Smooth muscle cell (in vitro differentiated cells): Measurements from ENCODE around the gene SDK1. TPM values are rescaled to one million over a fixed set of nuclear protein-coding genes. Genes with fewer than 3 reads are reported as not detected.

ENCODE experiments used
- DNase-seq: peaks from one replicate; lab custom pipeline; 2025; ENCODE audit not compliant: unreplicated experiment; lab: John Stamatoyannopoulos, UW
- H2AFZ ChIP-seq: fragments of 200-600 bp; sonication (generic); 2 replicates; pipeline ENCODE4 v1.6.0; 2016; ENCODE audit warnings: antibody characterized with exemption, low read depth, mild to moderate bottlenecking
- H3F3A ChIP-seq: fragments of 200-600 bp; sonication (generic); 2 replicates; pipeline ENCODE4 v1.6.0; 2017; ENCODE audit warnings: antibody characterized with exemption, low read depth
- H3K27ac ChIP-seq: fragments of 200-600 bp; sonication (generic); 2 replicates; pipeline ENCODE4 v1.5.1; 2016; ENCODE audit warnings: low read depth, mild to moderate bottlenecking
- H3K27me3 ChIP-seq: fragments of 200-600 bp; sonication (generic); 2 replicates; pipeline ENCODE4 v1.6.1; 2016; ENCODE audit warnings: low read depth, mild to moderate bottlenecking
- H3K36me3 ChIP-seq: fragments of 200-600 bp; sonication (generic); 2 replicates; pipeline ENCODE4 v1.5.1; 2016; ENCODE audit warnings: low read depth
- H3K4me1 ChIP-seq: fragments of 200-600 bp; sonication (generic); 2 replicates; pipeline ENCODE4 v1.5.1; 2016; ENCODE audit warnings: low read depth
- H3K4me2 ChIP-seq: fragments of 200-600 bp; sonication (generic); 2 replicates; pipeline ENCODE4 v1.6.0; 2016; ENCODE audit warnings: mild to moderate bottlenecking
- H3K4me3 ChIP-seq: fragments of 200-600 bp; sonication (generic); 2 replicates; pipeline ENCODE4 v1.5.1; 2016; ENCODE audit warnings: mild to moderate bottlenecking
- H3K79me2 ChIP-seq: fragments of 200-600 bp; sonication (generic); 2 replicates; pipeline ENCODE4 v1.6.0; 2016; ENCODE audit warnings: low read depth, mild to moderate bottlenecking
- H3K9ac ChIP-seq: fragments of 200-600 bp; sonication (generic); 2 replicates; pipeline ENCODE4 v1.6.0; 2016; ENCODE audit warnings: low read depth
- H3K9me3 ChIP-seq: fragments of 200-600 bp; sonication (generic); replicated peaks from 2 replicates; pipeline ENCODE4 v1.5.1; 2016; ENCODE audit warnings: low read depth
- H4K20me1 ChIP-seq: fragments of 200-600 bp; sonication (generic); 2 replicates; pipeline ENCODE4 v1.6.0; 2016; ENCODE audit warnings: low read depth
- CTCF ChIP-seq: fragments of 200-600 bp; sonication (generic); IDR thresholded peaks from 2 replicates; pipeline ENCODE4 v1.5.1; 2017; ENCODE audit warnings: borderline replicate concordance, mild to moderate bottlenecking, antibody characterized with exemption; ENCODE audit not compliant: insufficient read depth, poor library complexity, severe bottlenecking
- WGBS: methylation state at CpG from one replicate; pipeline ENCODE4 v1.1.7; 2016; ENCODE audit warnings: low lambda C conversion rate; 5-methylcytosine and 5-hydroxymethylcytosine counted together
- polyA plus RNA-seq: library from polyadenylated mRNA; unstranded; fragments of >200 nt; fragmentation: Nextera tagmentation; extraction: Ambion mirVana; gene quantifications from 2 replicates; pipeline ENCODE4 v1.2.1, GENCODE V29; 2016
- total RNA-seq: library from RNA; depleted of rRNA; stranded (reverse); fragments of >200 nt; gene quantifications from 2 replicates; pipeline ENCODE4 v1.2.3, GENCODE V29; 2014

Gene SDK1
- total and polyA plus RNA-seq, 2 experiments from 2014 or later: 1.1 to 2.5 TPM

GRCh38 chr7:4209966-4210365, 908.9 kb downstream of the SDK1 start:
- TF ChIP-seq CTCF: no peak
- Histone ChIP-seq H3K9ac (no peak overlapping the region), H3K27ac (no peak overlapping the region), H3K9me3 (no peaks in the 10 kb centered on the region), H3K4me1 (no peaks in the 10 kb centered on the region), H3K79me2 (no peaks in the 10 kb centered on the region), H4K20me1 (no peaks in the 10 kb centered on the region), H3F3A (no peaks in the 10 kb centered on the region), H3K4me2 (no peak overlapping the region), H2AFZ (no peak overlapping the region), H3K4me3 (no peak overlapping the region), H3K36me3 (no peaks in the 10 kb centered on the region), H3K27me3 (no peaks in the 10 kb centered on the region)
- DNase-seq: no peak
- WGBS: 95% methylated on average over 19 of the region's 20 CpGs

- no peak for DNase-seq
- no peak for TF ChIP-seq CTCF
- Histone ChIP-seq H3K79me2 (no peaks in the 10 kb centered on the region), H3K9ac (no peak overlapping the region), H3K4me1 (no peaks in the 10 kb centered on the region), H3K27me3 (no peaks in the 10 kb centered on the region), H3K27ac (no peak overlapping the region), H3K4me3 (no peak overlapping the region), H2AFZ (no peak overlapping the region), H3K9me3 (no peaks in the 10 kb centered on the region), H3K4me2 (no peak overlapping the region), H3K36me3 (no peaks in the 10 kb centered on the region), H4K20me1 (no peaks in the 10 kb centered on the region), H3F3A (no peaks in the 10 kb centered on the region)
- WGBS: 94% methylated on average over 13 of the region's 13 CpGs
Observed at GRCh38 chr7:4210821-4211220, 909.8 kb downstream of the SDK1 start.

- Histone ChIP-seq H3K9me3 (no peaks in the 10 kb centered on the region), H4K20me1 (no peaks in the 10 kb centered on the region), H3K79me2 (no peaks in the 10 kb centered on the region), H3F3A (no peaks in the 10 kb centered on the region), H3K4me2 (no peak overlapping the region), H3K4me3 (no peak overlapping the region), H2AFZ (no peak overlapping the region), H3K36me3 (no peaks in the 10 kb centered on the region), H3K27me3 (no peaks in the 10 kb centered on the region), H3K27ac (no peak overlapping the region), H3K4me1 (no peaks in the 10 kb centered on the region), H3K9ac (no peak overlapping the region)
- DNase-seq: no peak
- 95% methylated on average over 7 of the region's 11 CpGs for WGBS
- no peak for TF ChIP-seq CTCF
Observed at GRCh38 chr7:4211261-4211660, 910.2 kb downstream of the SDK1 start.

- DNase-seq: no peak
- Histone ChIP-seq H3K9ac (no peak overlapping the region), H3K9me3 (no peaks in the 10 kb centered on the region), H3K27me3 (no peaks in the 10 kb centered on the region), H3K79me2 (no peaks in the 10 kb centered on the region), H3K36me3 (no peaks in the 10 kb centered on the region), H3K4me1 (no peaks in the 10 kb centered on the region), H2AFZ (no peak overlapping the region), H3K4me3 (no peak overlapping the region), H4K20me1 (no peaks in the 10 kb centered on the region), H3K4me2 (no peak overlapping the region), H3K27ac (no peak overlapping the region), H3F3A (no peaks in the 10 kb centered on the region)
- no peak for TF ChIP-seq CTCF
- 94% methylated on average over 12 of the region's 12 CpGs for WGBS
Observed at GRCh38 chr7:4212376-4212775, 911.3 kb downstream of the SDK1 start.
